Mesendoderm (in vitro differentiated cells): ENCODE results near the gene DCUN1D3. TPM values are rescaled to one million over a fixed set of nuclear protein-coding genes. Genes with fewer than 3 reads are reported as not detected.
A peak's percentile ranks its signal among the peaks of the same experiment; 100 is the strongest.
"Not testable (repeated sequence)": the region's sequence is repeated elsewhere in the genome, so short reads cannot be mapped to it uniquely, and the experiment has no call there.

Experiments
- DNase-seq: peaks from one replicate; pipeline ENCODE4 v3.0.0; 2013
- H2AK5ac ChIP-seq: 2 replicates; pipeline ENCODE4 v1.6.1; 2013; ENCODE audit warnings: low read length, inconsistent platforms
- H2BK120ac ChIP-seq: 2 replicates; pipeline ENCODE4 v1.6.1; 2013; ENCODE audit warnings: low read depth, mild to moderate bottlenecking, low read length, moderate library complexity, mixed read lengths
- H2BK15ac ChIP-seq: replicated peaks from 2 replicates; pipeline ENCODE4 v1.6.1; 2013; ENCODE audit warnings: low read depth, mild to moderate bottlenecking, moderate library complexity
- H2BK5ac ChIP-seq: 2 replicates; pipeline ENCODE4 v1.6.1; 2013; ENCODE audit warnings: low read length, inconsistent platforms
- H3K18ac ChIP-seq: 2 replicates; pipeline ENCODE4 v1.6.1; 2013; ENCODE audit warnings: mild to moderate bottlenecking, low read length, mixed read lengths
- H3K23ac ChIP-seq: one replicate; pipeline ENCODE4 v1.6.1; 2013; ENCODE audit warnings: low read length
- H3K27ac ChIP-seq: 2 replicates; pipeline ENCODE4 v1.5.1; 2013; ENCODE audit warnings: low read depth, mild to moderate bottlenecking, inconsistent platforms, low read length, moderate library complexity
- H3K27me3 ChIP-seq: 2 replicates; pipeline ENCODE4 v1.6.1; 2013; ENCODE audit warnings: low read length, control low read depth, mild to moderate bottlenecking, inconsistent platforms; ENCODE audit not compliant: insufficient read depth, poor library complexity
- H3K36me3 ChIP-seq: 2 replicates; pipeline ENCODE4 v1.6.1; 2013; ENCODE audit warnings: low read length, inconsistent platforms; ENCODE audit not compliant: control insufficient read depth, insufficient read depth
- H3K4ac ChIP-seq: one replicate; pipeline ENCODE4 v1.6.1; 2013; ENCODE audit warnings: low read depth, mild to moderate bottlenecking, low read length, moderate library complexity
- H3K4me1 ChIP-seq: 2 replicates; pipeline ENCODE4 v1.6.1; 2013; ENCODE audit warnings: low read depth, low read length, inconsistent platforms; ENCODE audit not compliant: control insufficient read depth
- H3K4me2 ChIP-seq: 2 replicates; pipeline ENCODE4 v1.6.1; 2013; ENCODE audit warnings: low read length
- H3K4me3 ChIP-seq: 2 replicates; pipeline ENCODE4 v1.5.1; 2013; ENCODE audit warnings: mild to moderate bottlenecking, low read length
- H3K56ac ChIP-seq: one replicate; pipeline ENCODE4 v1.6.1; 2013; ENCODE audit warnings: low read length
- H3K79me1 ChIP-seq: 2 replicates; pipeline ENCODE4 v1.6.1; 2013; ENCODE audit warnings: low read length, inconsistent platforms
- H3K79me2 ChIP-seq: 2 replicates; pipeline ENCODE4 v1.6.1; 2013; ENCODE audit warnings: mild to moderate bottlenecking, low read length; ENCODE audit not compliant: control insufficient read depth, insufficient read depth
- H3K9ac ChIP-seq: 2 replicates; pipeline ENCODE4 v1.6.1; 2013; ENCODE audit warnings: low read length, inconsistent platforms
- H4K5ac ChIP-seq: one replicate; pipeline ENCODE4 v1.6.1; 2013; ENCODE audit warnings: low read length
- H4K8ac ChIP-seq: one replicate; pipeline ENCODE4 v1.6.1; 2013; ENCODE audit warnings: low read depth, mild to moderate bottlenecking, control low read depth, low read length, moderate library complexity
- WGBS: extraction: QIAGEN DNeasy Blood & Tissue Kit; methylation state at CpG from one replicate; pipeline ENCODE4 v1.1.7; 2013; ENCODE audit warnings: low lambda C conversion rate, missing lambda C conversion rate; ENCODE audit not compliant: insufficient coverage; ENCODE audit errors: extremely low coverage; 5-methylcytosine and 5-hydroxymethylcytosine counted together
- polyA plus RNA-seq, 2 experiments: library from polyadenylated mRNA; stranded (reverse); fragments of 200-250 nt; gene quantifications; one replicate each; pipeline ENCODE4 v1.2.3, GENCODE V29; 2013

DCUN1D3 gene, protein sequence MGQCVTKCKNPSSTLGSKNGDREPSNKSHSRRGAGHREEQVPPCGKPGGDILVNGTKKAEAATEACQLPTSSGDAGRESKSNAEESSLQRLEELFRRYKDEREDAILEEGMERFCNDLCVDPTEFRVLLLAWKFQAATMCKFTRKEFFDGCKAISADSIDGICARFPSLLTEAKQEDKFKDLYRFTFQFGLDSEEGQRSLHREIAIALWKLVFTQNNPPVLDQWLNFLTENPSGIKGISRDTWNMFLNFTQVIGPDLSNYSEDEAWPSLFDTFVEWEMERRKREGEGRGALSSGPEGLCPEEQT
- polyA plus RNA-seq (2013, experiment 1 of 2): 5.1 TPM
- 5.4 TPM for polyA plus RNA-seq (2013, experiment 2 of 2)

DNA sequence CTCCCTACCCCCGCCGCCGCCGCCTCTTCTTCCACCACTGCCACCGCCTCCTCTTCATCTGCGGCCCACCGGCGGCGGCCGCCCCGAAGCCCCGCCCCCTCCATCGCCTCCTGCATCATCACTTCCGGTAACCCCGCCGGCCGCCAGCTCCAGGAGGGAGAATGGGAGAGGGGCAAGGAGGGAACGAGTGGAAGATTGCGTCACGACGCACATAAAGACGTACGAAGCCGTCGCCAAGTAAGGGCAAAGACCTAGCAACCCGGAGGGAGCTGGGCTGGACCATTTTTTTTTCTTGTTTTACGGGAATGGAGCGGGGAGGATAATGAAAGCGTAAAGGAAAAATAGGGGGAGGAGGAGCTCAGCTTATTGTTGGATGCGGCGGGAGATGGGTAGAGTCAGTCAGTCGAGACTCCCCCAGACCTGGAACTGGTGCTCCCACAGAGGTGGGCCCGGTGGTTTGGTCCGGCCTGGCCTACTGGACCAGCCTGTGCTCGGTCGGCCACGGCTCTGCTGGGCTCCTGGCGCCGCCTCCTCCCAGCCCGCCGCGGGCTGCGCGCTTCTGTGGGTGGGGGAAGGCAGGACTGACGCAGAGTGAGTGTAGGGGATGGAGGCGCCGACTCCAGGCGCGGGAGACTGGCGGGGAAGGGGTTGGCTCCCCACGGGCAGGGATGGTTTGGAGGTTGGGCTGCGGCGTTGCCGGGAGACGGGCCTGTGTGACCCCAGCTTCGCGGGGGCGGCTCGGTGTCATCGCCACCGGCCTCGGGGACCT, at the start of gene DCUN1D3, which contains the start of gene LYRM1:
Gene DCUN1D3 (minus strand): TSS at position 60 of the 769 bp plus-strand sequence. CDS start 37,820 bp downstream, outside the sequence.
Gene LYRM1 (plus strand): TSS at position 473 of the 769 bp plus-strand sequence. CDS start 14,785 bp downstream, outside the sequence.
- peak within 1 kb of the TSS; percentile 85 for H2BK5ac ChIP-seq
- H3K4me3 ChIP-seq: peak within 1 kb of the TSS; percentile 88
- peaks cover 34% of the 10 kb centered on the region for H3K79me2 ChIP-seq
- no peak within 1 kb of the TSS for H2AK5ac ChIP-seq
- H3K56ac ChIP-seq: peak within 1 kb of the TSS; percentile 95
- peak within 1 kb of the TSS; percentile 82 for H4K8ac ChIP-seq
- H4K5ac ChIP-seq: no peak within 1 kb of the TSS
- peaks cover 2% of the 10 kb centered on the region for H3K4me1 ChIP-seq
- H3K36me3 ChIP-seq: no peaks in the 10 kb centered on the region
- H2BK120ac ChIP-seq: no peak within 1 kb of the TSS
- H3K27me3 ChIP-seq: no peaks in the 10 kb centered on the region
- peak within 1 kb of the TSS; percentile 61 for H3K4me2 ChIP-seq
- WGBS: no CpG with 5 or more reads among the region's 62 CpGs
- peaks cover 22% of the 10 kb centered on the region for H3K79me1 ChIP-seq
- H3K18ac ChIP-seq: peak within 1 kb of the TSS; percentile 69
- peak within 1 kb of the TSS; percentile 16 for H3K23ac ChIP-seq
- H3K4ac ChIP-seq: peak within 1 kb of the TSS; percentile 75
- peak within 1 kb of the TSS; percentile 88 for H3K27ac ChIP-seq
- H3K9ac ChIP-seq: peak within 1 kb of the TSS; percentile 92
- peak; percentile 100 for DNase-seq
- no peak within 1 kb of the TSS for H2BK15ac ChIP-seq

DNA sequence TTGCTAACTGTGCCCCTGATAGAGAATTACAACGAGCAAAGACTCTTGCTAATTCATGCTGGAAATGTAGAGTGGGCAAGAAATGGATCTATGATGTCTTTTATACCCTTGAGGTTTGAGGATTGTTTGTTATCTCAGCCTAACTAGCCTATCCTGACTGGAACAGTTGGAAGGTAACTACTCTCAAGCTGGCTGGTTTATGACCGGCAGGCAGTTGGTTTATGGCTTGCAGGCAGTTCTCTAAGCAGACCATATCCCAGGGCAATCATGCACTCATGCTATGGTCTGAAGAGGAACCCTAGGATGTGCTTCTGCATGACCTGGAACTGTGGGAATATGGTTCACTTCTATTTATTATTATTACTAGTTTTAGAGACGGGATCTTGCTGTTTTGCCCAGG, 49.5 kb upstream of the DCUN1D3 start:
- no peaks in the 10 kb centered on the region for H3K36me3 ChIP-seq
- H3K4me1 ChIP-seq: no peaks in the 10 kb centered on the region
- DNase-seq: no peak
- H3K4me3 ChIP-seq: no peak overlapping the region
- no peak overlapping the region for H3K23ac ChIP-seq
- no peak overlapping the region for H3K4ac ChIP-seq
- H2BK120ac ChIP-seq: no peak overlapping the region
- H2AK5ac ChIP-seq: no peak overlapping the region
- no peak overlapping the region for H3K18ac ChIP-seq
- no peak overlapping the region for H3K4me2 ChIP-seq
- H2BK5ac ChIP-seq: no peak overlapping the region
- no peak overlapping the region for H4K5ac ChIP-seq
- H3K9ac ChIP-seq: no peak overlapping the region
- no peaks in the 10 kb centered on the region for H3K27me3 ChIP-seq
- no peak overlapping the region for H4K8ac ChIP-seq
- no peaks in the 10 kb centered on the region for H3K79me1 ChIP-seq
- H2BK15ac ChIP-seq: no peak overlapping the region
- no peaks in the 10 kb centered on the region for H3K79me2 ChIP-seq
- no peak overlapping the region for H3K27ac ChIP-seq
- WGBS: no CpG with 5 or more reads among the region's 3 CpGs
- H3K56ac ChIP-seq: no peak overlapping the region

DNA sequence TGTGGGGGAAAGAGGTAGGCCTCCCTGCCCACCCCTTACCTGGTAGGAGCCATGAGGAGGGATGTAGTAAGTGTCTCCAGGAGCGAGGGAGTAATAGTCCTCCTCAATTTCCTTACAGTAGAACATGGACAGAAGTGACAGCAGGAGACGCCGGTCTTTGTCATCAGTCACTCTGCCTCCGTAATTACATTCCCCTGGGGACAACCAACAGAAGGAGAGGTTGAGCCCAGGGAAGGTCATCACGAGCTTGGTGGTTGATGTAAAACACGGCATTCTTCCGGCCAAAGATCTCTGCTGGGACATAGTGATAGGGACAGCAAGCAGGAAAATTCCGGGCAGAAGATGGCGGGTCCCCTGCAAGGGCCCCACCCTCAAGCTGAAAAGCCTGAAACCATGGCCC, 48.3 kb upstream of the DCUN1D3 start:
- no peak overlapping the region for H2BK15ac ChIP-seq
- no peak overlapping the region for H3K9ac ChIP-seq
- no peak overlapping the region for H2BK5ac ChIP-seq
- WGBS: no CpG with 5 or more reads among the region's 9 CpGs
- H3K4me3 ChIP-seq: no peak overlapping the region
- H3K56ac ChIP-seq: no peak overlapping the region
- H3K27me3 ChIP-seq: no peaks in the 10 kb centered on the region
- no peaks in the 10 kb centered on the region for H3K4me1 ChIP-seq
- H3K27ac ChIP-seq: no peak overlapping the region
- H3K79me1 ChIP-seq: no peaks in the 10 kb centered on the region
- no peaks in the 10 kb centered on the region for H3K36me3 ChIP-seq
- no peak overlapping the region for H2BK120ac ChIP-seq
- DNase-seq: no peak
- H3K23ac ChIP-seq: no peak overlapping the region
- H2AK5ac ChIP-seq: no peak overlapping the region
- no peak overlapping the region for H3K4me2 ChIP-seq
- H3K18ac ChIP-seq: no peak overlapping the region
- H4K5ac ChIP-seq: no peak overlapping the region
- H4K8ac ChIP-seq: no peak overlapping the region
- H3K4ac ChIP-seq: no peak overlapping the region
- no peaks in the 10 kb centered on the region for H3K79me2 ChIP-seq

DNA sequence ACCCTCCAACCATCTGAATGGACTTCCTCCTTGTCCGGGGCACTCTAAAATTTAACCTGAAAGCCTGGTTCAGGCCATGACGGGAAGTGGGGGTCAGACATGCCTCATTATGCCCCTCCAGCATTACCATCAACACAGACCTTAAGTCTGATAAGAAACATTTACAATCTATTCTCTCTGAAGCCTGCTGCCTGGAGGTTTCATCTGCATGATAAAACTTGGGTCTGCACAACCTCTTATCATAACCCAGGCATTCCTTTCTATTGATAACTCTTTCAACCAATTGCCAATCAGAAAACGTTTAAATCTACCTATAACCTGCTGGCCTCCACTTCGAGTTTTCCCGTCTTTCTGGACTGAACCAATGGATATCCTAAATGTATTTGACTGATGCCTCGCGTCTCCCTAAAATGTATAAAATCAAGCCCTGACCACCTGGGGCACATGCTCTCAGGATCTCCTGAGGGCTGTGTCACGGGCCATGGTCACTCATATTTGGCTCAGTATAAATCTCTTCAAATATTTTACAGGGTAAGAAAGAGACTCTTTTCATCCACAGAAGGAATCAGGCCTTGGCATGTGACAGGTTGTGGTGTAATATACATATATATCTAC, 46.0 kb upstream of the DCUN1D3 start:
- H4K5ac ChIP-seq: no peak overlapping the region
- H4K8ac ChIP-seq: no peak overlapping the region
- no peaks in the 10 kb centered on the region for H3K79me1 ChIP-seq
- no peaks in the 10 kb centered on the region for H3K79me2 ChIP-seq
- H3K56ac ChIP-seq: no peak overlapping the region
- H2AK5ac ChIP-seq: no peak overlapping the region
- no peak overlapping the region for H3K4me2 ChIP-seq
- H3K4me1 ChIP-seq: peaks cover 2% of the 10 kb centered on the region
- H3K36me3 ChIP-seq: no peaks in the 10 kb centered on the region
- H3K4ac ChIP-seq: no peak overlapping the region
- H3K9ac ChIP-seq: no peak overlapping the region
- no CpG with 5 or more reads among the region's 8 CpGs for WGBS
- H3K18ac ChIP-seq: no peak overlapping the region
- no peak overlapping the region for H3K4me3 ChIP-seq
- no peak overlapping the region for H2BK120ac ChIP-seq
- peak; percentile 56 for DNase-seq
- no peak overlapping the region for H2BK15ac ChIP-seq
- no peak overlapping the region for H2BK5ac ChIP-seq
- H3K27ac ChIP-seq: no peak overlapping the region
- no peaks in the 10 kb centered on the region for H3K27me3 ChIP-seq
- H3K23ac ChIP-seq: no peak overlapping the region

DNA sequence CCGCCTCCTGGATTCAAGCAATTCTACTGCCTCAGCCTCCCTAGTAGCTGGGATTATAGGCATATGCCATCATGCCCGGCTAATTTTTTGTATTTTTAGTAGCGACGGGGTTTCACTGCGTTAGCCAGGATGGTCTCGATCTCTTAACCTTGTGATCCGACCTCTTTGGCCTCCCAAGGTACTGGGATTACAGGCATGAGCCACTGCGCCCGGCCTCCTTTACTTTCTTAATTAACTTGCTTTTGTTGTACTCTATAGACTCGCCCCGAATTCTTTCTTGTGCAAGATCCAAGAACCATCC, 45.4 kb upstream of the DCUN1D3 start:
- H3K36me3 ChIP-seq, H3K4me1 ChIP-seq, H3K4me2 ChIP-seq, H2BK120ac ChIP-seq, H3K18ac ChIP-seq, H4K8ac ChIP-seq, H3K56ac ChIP-seq, H2AK5ac ChIP-seq, H3K4ac ChIP-seq, H4K5ac ChIP-seq, H3K9ac ChIP-seq, H3K4me3 ChIP-seq, H3K27ac ChIP-seq, H3K27me3 ChIP-seq, H3K79me1 ChIP-seq, H2BK15ac ChIP-seq, H3K23ac ChIP-seq, DNase-seq, H2BK5ac ChIP-seq, H3K79me2 ChIP-seq: not testable (repeated sequence)
- no CpG with 5 or more reads among the region's 11 CpGs for WGBS
